ENCODE measurements around the gene TCAP. TPM values are rescaled to one million over a fixed set of nuclear protein-coding genes. Genes with fewer than 3 reads are reported as not detected.
A peak's percentile ranks its signal among the peaks of the same experiment; 100 is the strongest.

Gene TCAP
- total RNA-seq, 1 experiment from 2014 or later: 0.54 TPM

- POLR2A ChIA-PET (ENCODE audit: low non-redundant PET): interaction anchor here (0.6 kb wide), 1 partner anchor 12 kb away, joined by 3 read pairs; the partner anchor contains the start of gene PGAP3
- BruUV-seq (replicated peaks): no TSS peak
- no peaks in the 10 kb centered on the region for H3K9me3 ChIP-seq (ENCODE audit: low read depth, low read length, poor library complexity, severe bottlenecking)
- DNase-seq (ENCODE audit: low spot score): peak; percentile 66
- H3K27ac ChIP-seq (ENCODE audit: low read depth, low read length, poor library complexity, severe bottlenecking): peak within 1 kb of the TSS; percentile 61
- no peaks in the 10 kb centered on the region for H3K36me3 ChIP-seq (ENCODE audit: insufficient read depth, low read length, poor library complexity, severe bottlenecking)
- TF ChIP-seq CTCF (conservative IDR thresholded peaks at IDR 0.05; ENCODE audit: low read depth, low read length) (no peak), EZH2 (IDR thresholded peaks at IDR 0.05; ENCODE audit: borderline replicate concordance, low read depth, low read length, poor library complexity, severe bottlenecking) (no peak)
- H3K27me3 ChIP-seq (replicated peaks; ENCODE audit: insufficient read depth, low read depth, low read length, poor library complexity): no peaks in the 10 kb centered on the region
- intact Hi-C loops (cut with micrococcal nuclease; ENCODE audit: unreplicated experiment): no loop called here
- H3K4me1 ChIP-seq (ENCODE audit: insufficient read depth, low read length, poor library complexity, severe bottlenecking): no peaks in the 10 kb centered on the region
- peak within 1 kb of the TSS; percentile 70 for H3K4me3 ChIP-seq (ENCODE audit: low read depth, low read length, poor library complexity, severe bottlenecking)
- CTCF ChIA-PET: interaction anchor here (0.6 to 1.2 kb wide), 4 partner anchors 28 to 81 kb away, joined by 3 read pairs; partner anchors contain the start of gene MIEN1
These were observed 34.6 kb downstream of the TCAP start, which contains the start of gene ERBB2 for GRCh38 chr17:39699818-39700147. TSS of gene ERBB2 (plus strand) at chr17:39700064. CDS start at chr17:39700239, 175 bp downstream.

- TF ChIP-seq CTCF (conservative IDR thresholded peaks at IDR 0.05; ENCODE audit: low read depth, low read length): no peak
- no peak for TF ChIP-seq EZH2 (IDR thresholded peaks at IDR 0.05; ENCODE audit: borderline replicate concordance, low read depth, low read length, poor library complexity, severe bottlenecking)
- peak; percentile 12 for DNase-seq (ENCODE audit: low spot score)
- Histone ChIP-seq H3K4me1 (ENCODE audit: insufficient read depth, low read length, poor library complexity, severe bottlenecking) (no peaks in the 10 kb centered on the region), H3K9me3 (ENCODE audit: low read depth, low read length, poor library complexity, severe bottlenecking) (no peaks in the 10 kb centered on the region), H3K36me3 (ENCODE audit: insufficient read depth, low read length, poor library complexity, severe bottlenecking) (no peaks in the 10 kb centered on the region), H3K27ac (ENCODE audit: low read depth, low read length, poor library complexity, severe bottlenecking) (peak overlapping the region; percentile 61), H3K27me3 (replicated peaks; ENCODE audit: insufficient read depth, low read depth, low read length, poor library complexity) (no peaks in the 10 kb centered on the region), H3K4me3 (ENCODE audit: low read depth, low read length, poor library complexity, severe bottlenecking) (peak overlapping the region; percentile 70)
- intact Hi-C loops (cut with micrococcal nuclease; ENCODE audit: unreplicated experiment): no loop called here
- BruUV-seq (replicated peaks): no TSS peak
- POLR2A ChIA-PET (ENCODE audit: low non-redundant PET): interaction anchor here (0.6 kb wide), 2 partner anchors 13 to 29 kb away, joined by 3 read pairs; partner anchors contain the start of gene PGAP3
- CTCF ChIA-PET: interaction anchor here (0.6 to 1.2 kb wide), 3 partner anchors 30 to 81 kb away, joined by 3 read pairs; partner anchors contain the start of gene MIEN1
These were observed 35.2 kb downstream of the TCAP start for GRCh38 chr17:39700148-39700987.

GRCh38 chr17:39701012-39701783 is 36.0 kb downstream of the TCAP start:
- BruUV-seq (replicated peaks): no TSS peak
- DNase-seq (ENCODE audit: low spot score): no peak
- Histone ChIP-seq H3K4me3 (ENCODE audit: low read depth, low read length, poor library complexity, severe bottlenecking) (peak overlapping the region; percentile 70), H3K27me3 (replicated peaks; ENCODE audit: insufficient read depth, low read depth, low read length, poor library complexity) (no peaks in the 10 kb centered on the region), H3K36me3 (ENCODE audit: insufficient read depth, low read length, poor library complexity, severe bottlenecking) (no peaks in the 10 kb centered on the region), H3K4me1 (ENCODE audit: insufficient read depth, low read length, poor library complexity, severe bottlenecking) (no peaks in the 10 kb centered on the region), H3K9me3 (ENCODE audit: low read depth, low read length, poor library complexity, severe bottlenecking) (no peaks in the 10 kb centered on the region), H3K27ac (ENCODE audit: low read depth, low read length, poor library complexity, severe bottlenecking) (no peak overlapping the region)
- ChIA-PET CTCF (no interaction called here), POLR2A (ENCODE audit: low non-redundant PET) (no interaction called here)
- intact Hi-C loops (cut with micrococcal nuclease; ENCODE audit: unreplicated experiment): no loop called here
- TF ChIP-seq CTCF (conservative IDR thresholded peaks at IDR 0.05; ENCODE audit: low read depth, low read length) (no peak), EZH2 (IDR thresholded peaks at IDR 0.05; ENCODE audit: borderline replicate concordance, low read depth, low read length, poor library complexity, severe bottlenecking) (no peak)
